Left cardiac atrium (tissue), 4 donors: ENCODE results near the gene SH3TC2. TPM values are rescaled to one million over a fixed set of nuclear protein-coding genes. Genes with fewer than 3 reads are reported as not detected.

Experiments
- ATAC-seq, 2 donors: fragments of 200-7000 bp; cut with Tn5 transposase; one replicate each; pipeline ENCODE4 v1.9.1; 2020; ENCODE audit warnings: mild to moderate bottlenecking in 2 of 2, moderate library complexity in 2 of 2
- DNase-seq: peaks from one replicate; pipeline ENCODE4 v3.0.0-alpha.2; 2020
- intact Hi-C, 2 donors: fragments of 100-400 bp; cut with DNase I; formaldehyde crosslinking; loops; one replicate each; pipeline versions ENCODE4 v1.14.1 to v1.15.1; 2022 to 2023
- total RNA-seq, 2 donors: library from RNA; stranded (reverse); fragmentation: NEBNext Ultra II Directional; extraction: Animal tissue kit (Norgen Biotek cat#: 25700); gene quantifications; one replicate each; pipeline ENCODE4 v1.2.1, GENCODE V29; 2021
- donor health status: DM: no; HTN: yes; CAD: no.
- donor health status: DM: no; HTN: yes; CAD: no; lungs with severe emphysema.
- donor health status: DM: yes; HTN: yes; CAD: no.
- donor health status: Dilated cardiomyopathy.

The SH3TC2 gene
- total RNA-seq, 2 donors from 2014 or later, result 3.1 to 20.1 TPM

GRCh38 chr5:149038336-149039080, 24.4 kb downstream of the SH3TC2 start:
- ATAC-seq, result no peak
- DNase-seq, result no peak
- intact Hi-C loops, result loop anchor here (5.0 to 10.0 kb wide), 3 partner anchors 74 to 296 kb away; no protein-coding TSS in a partner anchor

- DNase-seq (no peak), ATAC-seq (no peak)
- intact Hi-C loops, result loop anchor here (5.0 to 10.0 kb wide), 3 partner anchors 74 to 296 kb away; no protein-coding TSS in a partner anchor
Measured at GRCh38 chr5:149037817-149038216, 25.0 kb downstream of the SH3TC2 start.

GRCh38 chr5:149036970-149037369, 25.9 kb downstream of the SH3TC2 start:
- intact Hi-C loops, result loop anchor here (5.0 to 10.0 kb wide), 3 partner anchors 75 to 295 kb away; no protein-coding TSS in a partner anchor
- DNase-seq, result no peak
- ATAC-seq, result peak in 1 of 2 donors; percentile 19

DNA sequence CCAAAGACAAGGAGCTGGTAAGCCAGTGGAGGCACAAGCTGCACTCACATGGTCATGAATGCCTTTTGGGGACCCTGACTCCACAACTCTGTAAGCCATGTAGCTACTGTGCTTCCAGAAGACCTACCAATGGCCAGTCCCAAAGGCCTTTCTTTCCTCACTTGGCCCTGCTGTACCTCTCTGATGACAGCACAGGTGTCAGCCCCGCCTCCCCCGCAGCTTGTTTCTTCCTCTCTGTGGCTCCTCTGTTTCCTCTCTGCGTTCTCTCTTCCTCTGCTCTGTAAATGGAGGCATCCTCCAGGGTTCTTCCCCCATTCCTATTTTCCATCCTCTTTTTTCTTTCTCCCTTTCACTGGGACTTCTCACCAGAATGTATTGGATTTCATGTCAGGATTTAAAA, 26.7 kb downstream of the SH3TC2 start:
- intact Hi-C loops, result loop anchor here (5.0 to 10.0 kb wide), 3 partner anchors 76 to 294 kb away; no protein-coding TSS in a partner anchor
- ATAC-seq, result no peak
- no peak for DNase-seq

- intact Hi-C loops, result loop anchor here (2.0 to 10.0 kb wide), 4 partner anchors 77 to 301 kb away; no protein-coding TSS in a partner anchor
- ATAC-seq (peak; percentile 93 to 94), DNase-seq (peak; percentile 79)
Measured at GRCh38 chr5:149035372-149035790, 27.5 kb downstream of the SH3TC2 start.

DNA sequence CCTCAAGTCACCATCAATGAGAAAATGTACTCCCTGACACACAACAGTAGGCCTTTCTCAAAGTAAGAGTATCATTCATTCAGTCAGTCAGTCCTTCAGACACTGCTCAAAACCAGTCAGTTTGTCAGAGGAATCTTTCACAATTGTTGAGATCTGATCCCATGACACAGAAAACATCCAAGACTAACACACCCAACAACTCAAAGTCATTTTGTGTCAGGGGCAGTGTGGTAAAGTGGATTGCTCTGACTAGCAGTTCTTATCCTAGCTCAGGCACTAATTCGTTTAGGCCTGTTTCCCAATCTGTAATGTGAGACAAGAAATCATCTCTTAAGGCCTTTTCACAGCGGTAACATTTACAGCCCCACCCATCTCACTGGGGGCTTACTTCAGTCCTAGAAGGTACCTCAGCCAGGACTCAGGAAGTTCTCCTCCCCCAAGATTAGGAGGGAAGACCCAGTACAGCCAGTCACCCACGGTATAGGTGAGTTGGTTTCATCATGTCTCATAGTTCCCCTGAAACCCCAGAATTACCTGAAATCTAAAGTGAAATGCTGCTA, 31.9 kb downstream of the SH3TC2 start:
- intact Hi-C loops, result loop anchor here in 1 of 2 donors (10.0 kb wide), 1 partner anchor 84 kb away; no protein-coding TSS in a partner anchor
- ATAC-seq (no peak), DNase-seq (no peak)

GRCh38 chr5:149030392-149030791, 32.5 kb downstream of the SH3TC2 start:
- DNase-seq (no peak), ATAC-seq (no peak)
- intact Hi-C loops, result loop anchor here in 1 of 2 donors (10.0 kb wide), 1 partner anchor 84 kb away; no protein-coding TSS in a partner anchor

GRCh38 chr5:149028984-149029383, 33.9 kb downstream of the SH3TC2 start:
- ATAC-seq (no peak), DNase-seq (no peak)
- intact Hi-C loops, result no loop called here

DNA sequence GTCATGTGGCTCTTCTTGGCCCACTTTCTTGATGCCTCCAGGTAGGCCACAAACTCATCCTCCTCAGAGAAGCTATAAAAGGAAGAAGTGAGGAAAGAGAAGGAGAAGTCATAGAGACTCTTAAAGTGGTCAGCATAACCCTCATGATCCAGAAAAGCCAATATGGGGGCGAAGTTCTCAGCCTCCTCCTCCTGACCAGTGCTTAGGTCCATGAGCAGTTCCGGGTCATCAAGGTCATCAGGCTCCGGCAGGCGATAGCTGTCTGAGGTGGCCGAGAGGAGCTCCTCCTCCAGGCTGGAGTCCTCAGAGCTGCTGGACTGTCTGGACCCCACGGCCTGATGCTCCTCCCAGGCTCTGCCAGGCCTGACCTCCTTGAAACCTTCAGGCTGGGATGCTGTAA, 34.7 kb downstream of the SH3TC2 start:
- ATAC-seq (no peak), DNase-seq (no peak)
- intact Hi-C loops, result no loop called here

GRCh38 chr5:149027636-149028035, 35.2 kb downstream of the SH3TC2 start:
- DNase-seq (no peak), ATAC-seq (no peak)
- intact Hi-C loops, result no loop called here

DNA sequence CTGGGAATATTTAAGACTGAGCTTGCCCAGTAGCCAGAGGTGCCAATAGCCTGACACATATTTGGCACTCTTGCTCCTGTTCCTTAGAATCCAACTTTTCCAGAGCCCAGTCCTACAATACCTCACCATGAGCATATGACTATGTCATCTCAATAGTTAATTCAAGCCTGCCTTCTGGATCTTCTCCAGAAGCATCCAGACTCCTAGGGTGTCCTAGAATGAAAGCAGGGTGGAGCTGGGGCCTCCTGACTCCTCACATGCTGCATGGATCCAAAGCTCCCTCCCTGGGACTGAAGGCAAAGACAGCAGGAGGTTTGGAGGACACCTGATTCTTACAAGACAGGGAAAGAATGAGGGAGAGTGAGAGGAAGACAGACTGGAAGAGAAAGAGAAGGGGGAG, 37.9 kb downstream of the SH3TC2 start:
- intact Hi-C loops, result no loop called here
- ATAC-seq, result no peak
- no peak for DNase-seq

DNA sequence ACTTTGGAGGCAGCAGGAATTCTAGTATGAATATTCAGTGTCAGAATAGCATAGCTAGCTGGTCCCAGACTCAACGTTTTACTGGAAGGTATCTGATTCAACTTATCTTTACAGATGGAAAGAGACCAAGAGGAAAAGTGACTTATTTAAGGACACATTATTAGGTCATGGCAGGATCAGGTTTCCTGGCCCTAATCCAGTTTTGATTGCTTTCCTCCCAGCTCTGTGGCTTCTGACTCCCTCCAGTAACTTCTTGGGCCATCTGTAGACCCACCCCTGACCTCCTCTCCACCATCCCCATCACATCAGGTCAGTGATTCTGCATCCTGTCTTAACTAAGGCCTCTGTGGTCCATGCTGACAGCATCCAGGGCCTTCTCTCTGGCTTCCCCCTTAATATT, 38.4 kb downstream of the SH3TC2 start:
- intact Hi-C loops, result no loop called here
- peak; percentile 15 to 39 for ATAC-seq
- no peak for DNase-seq

DNA sequence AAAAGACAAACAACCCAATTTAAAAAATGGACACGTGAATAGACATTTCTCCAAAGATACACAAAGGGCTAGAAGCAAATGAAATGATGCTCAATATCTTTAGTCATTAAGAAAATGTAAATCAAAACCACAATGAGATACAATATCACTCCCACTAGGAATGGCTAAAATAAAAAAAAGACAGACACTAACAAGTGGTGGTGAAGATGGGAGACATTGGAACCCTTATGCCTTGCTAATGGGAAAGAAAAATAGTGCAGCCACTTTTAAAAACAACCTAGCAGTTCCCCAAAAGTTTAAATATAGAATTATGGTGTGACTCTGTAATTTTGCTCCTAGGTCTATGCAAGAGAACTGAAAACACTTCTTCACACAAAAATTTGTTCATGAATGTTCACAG, 40.7 kb downstream of the SH3TC2 start:
- ATAC-seq (no peak), DNase-seq (no peak)
- intact Hi-C loops, result no loop called here

GRCh38 chr5:149019679-149020078, 43.2 kb downstream of the SH3TC2 start:
- intact Hi-C loops, result no loop called here
- DNase-seq, result no peak
- no peak for ATAC-seq

DNA sequence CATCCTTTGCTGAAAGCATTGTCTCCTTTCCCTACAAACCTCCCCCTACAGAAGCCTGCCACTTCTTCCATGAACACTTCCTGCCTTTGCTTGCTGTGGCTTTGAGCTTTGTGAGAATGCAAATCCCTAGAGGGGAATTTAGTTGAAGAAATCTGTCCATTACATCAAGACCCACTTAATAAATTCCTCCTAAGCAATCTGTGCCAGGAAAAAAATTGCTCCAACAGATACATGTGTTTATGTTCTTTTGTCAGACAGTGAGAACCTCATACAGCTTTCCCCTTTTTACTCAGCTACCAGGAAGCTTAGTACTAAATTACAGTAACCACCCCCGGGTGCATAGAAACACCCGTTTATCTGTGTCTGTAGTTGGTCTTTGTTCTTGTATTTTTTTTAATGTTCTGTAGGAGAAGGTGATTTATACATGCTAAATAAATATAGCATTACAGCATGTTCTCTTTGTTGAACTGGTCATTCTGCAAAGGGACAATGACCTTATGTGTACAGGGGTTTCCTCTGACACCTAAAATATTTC, 43.9 kb downstream of the SH3TC2 start:
- ATAC-seq (no peak), DNase-seq (no peak)
- intact Hi-C loops, result no loop called here

DNA sequence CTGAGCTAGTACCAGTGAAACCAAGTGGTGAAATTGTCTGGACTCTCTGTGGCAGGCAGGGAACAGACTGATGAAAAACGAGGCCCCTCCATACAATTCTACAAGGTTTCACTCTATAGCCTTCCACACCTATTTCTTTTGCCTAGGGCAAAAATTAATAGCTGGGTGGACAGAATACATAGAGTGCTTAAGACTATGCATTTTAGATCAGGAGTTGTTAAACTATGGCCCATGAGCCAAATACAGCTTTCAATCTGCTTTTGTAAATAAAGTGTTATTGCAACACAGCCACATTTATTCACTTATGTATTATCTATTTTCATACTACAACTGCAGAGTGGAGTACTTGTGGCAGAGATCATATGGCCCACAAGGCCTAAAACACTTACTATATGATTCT, 45.2 kb downstream of the SH3TC2 start:
- DNase-seq, result no peak
- intact Hi-C loops, result no loop called here
- ATAC-seq, result no peak

- DNase-seq (no peak), ATAC-seq (no peak)
- intact Hi-C loops, result no loop called here
Measured at GRCh38 chr5:149015561-149015960, 47.3 kb downstream of the SH3TC2 start.

- ATAC-seq (no peak), DNase-seq (no peak)
- intact Hi-C loops, result no loop called here
Measured at GRCh38 chr5:149015126-149015525, 47.7 kb downstream of the SH3TC2 start.

GRCh38 chr5:149014571-149015031, 48.3 kb downstream of the SH3TC2 start:
- ATAC-seq (no peak), DNase-seq (no peak)
- intact Hi-C loops, result no loop called here

- ATAC-seq (no peak), DNase-seq (no peak)
- intact Hi-C loops, result no loop called here
Measured at GRCh38 chr5:149013796-149014195, 49.1 kb downstream of the SH3TC2 start.
